ENCODE measurements around the gene CLDN10.

The CLDN10 gene

GRCh38 chr13:95629071-95629470, 76.6 kb downstream of the CLDN10 start:
- no peaks in the 10 kb centered on the region for H3K9me3 ChIP-seq (ENCODE audit: severe bottlenecking)
- no peak overlapping the region for H3K4me3 ChIP-seq (ENCODE audit: low read depth, low read length)
- H3K36me3 ChIP-seq, result peaks cover 100% of the 10 kb centered on the region
- no peak overlapping the region for H3K27ac ChIP-seq
- no peaks in the 10 kb centered on the region for H3K27me3 ChIP-seq (ENCODE audit: insufficient read depth, low read depth, severe bottlenecking)
- no peak for TF ChIP-seq CTCF (IDR thresholded peaks at IDR 0.05; ENCODE audit: low read depth, low read length)
- DNase-seq, result no peak

Measured in WERI-Rb-1 (cell line).